SK-N-SH treated with all-trans-retinoic acid at 6 μM for 48 hours (cell line): ENCODE data around the gene ZNF385C.

ENCODE experiments used
- ATAC-seq: fragments of 200-7000 bp; cut with Tn5 transposase; 3 replicates; pipeline ENCODE4 v1.9.1; 2020; ENCODE audit warnings: mild to moderate bottlenecking, moderate library complexity
- BACH2 ChIP-seq: fragments of 250-450 bp; sonication (Bioruptor Pico); IDR thresholded peaks from 2 replicates; pipeline ENCODE4 v1.9.0; 2021; ENCODE audit warnings: mild to moderate bottlenecking, borderline replicate concordance
- CREB5 ChIP-seq: fragments of 250-450 bp; sonication (Bioruptor Pico); IDR thresholded peaks from 2 replicates; pipeline ENCODE4 v1.5.1; 2020; ENCODE audit warnings: low read depth, mild to moderate bottlenecking, moderate library complexity
- CSDC2 ChIP-seq: fragments of 250-450 bp; sonication (Bioruptor Pico); IDR thresholded peaks from 2 replicates; pipeline ENCODE4 v1.5.0; 2020; ENCODE audit warnings: mild to moderate bottlenecking, moderate library complexity
- CSRNP3 ChIP-seq: fragments of 250-450 bp; sonication (Bioruptor Pico); IDR thresholded peaks from 2 replicates; pipeline ENCODE4 v1.5.1; 2021; ENCODE audit warnings: mild to moderate bottlenecking, moderate library complexity
- ESRRG ChIP-seq: fragments of 250-450 bp; sonication (Bioruptor Pico); IDR thresholded peaks from 2 replicates; pipeline ENCODE4 v1.6.1; 2021; ENCODE audit warnings: mild to moderate bottlenecking
- ISL1 ChIP-seq: fragments of 250-450 bp; sonication (Bioruptor Pico); IDR thresholded peaks from 2 replicates; pipeline ENCODE4 v2.1.2; 2022; ENCODE audit warnings: mild to moderate bottlenecking, moderate library complexity
- OSR1 ChIP-seq: fragments of 250-450 bp; sonication (Bioruptor Pico); IDR thresholded peaks from 2 replicates; pipeline ENCODE4 v1.8.0; 2022; ENCODE audit warnings: moderate library complexity, mild to moderate bottlenecking, inconsistent platforms
- POU6F1 ChIP-seq: fragments of 250-450 bp; sonication (Bioruptor Pico); IDR thresholded peaks from 2 replicates; pipeline ENCODE4 v1.8.0; 2021; ENCODE audit warnings: low read depth, mild to moderate bottlenecking, moderate library complexity, borderline replicate concordance
- PPARA ChIP-seq: fragments of 250-450 bp; sonication (Bioruptor Pico); IDR thresholded peaks from 2 replicates; pipeline ENCODE4 v1.5.0; 2020; ENCODE audit warnings: mild to moderate bottlenecking, borderline replicate concordance
- RARB ChIP-seq: fragments of 250-450 bp; sonication (Bioruptor Pico); IDR thresholded peaks from 2 replicates; pipeline ENCODE4 v1.8.0; 2021; ENCODE audit warnings: mild to moderate bottlenecking, moderate library complexity
- SNAI2 ChIP-seq: fragments of 250-450 bp; sonication (Bioruptor Pico); IDR thresholded peaks from 2 replicates; pipeline ENCODE4 v1.5.0; 2020; ENCODE audit warnings: mild to moderate bottlenecking, moderate library complexity
- TOX ChIP-seq: fragments of 250-450 bp; sonication (Bioruptor Pico); IDR thresholded peaks from 2 replicates; pipeline ENCODE4 v1.8.0; 2021; ENCODE audit warnings: mild to moderate bottlenecking, moderate library complexity, borderline replicate concordance
- TSHZ2 ChIP-seq: fragments of 250-450 bp; sonication (Bioruptor Pico); IDR thresholded peaks from 2 replicates; pipeline ENCODE4 v1.5.0; 2020; ENCODE audit warnings: mild to moderate bottlenecking, moderate library complexity
- ZC3H10 ChIP-seq: fragments of 250-450 bp; sonication (Bioruptor Pico); IDR thresholded peaks from 2 replicates; pipeline ENCODE4 v1.5.1; 2021; ENCODE audit warnings: mild to moderate bottlenecking, moderate library complexity
- ZFP3 ChIP-seq: fragments of 250-450 bp; sonication (Bioruptor Pico); IDR thresholded peaks from 2 replicates; pipeline ENCODE4 v1.5.0; 2020; ENCODE audit warnings: mild to moderate bottlenecking, moderate library complexity
- ZFP30 ChIP-seq: fragments of 450-650 bp; formaldehyde crosslinking; IDR thresholded peaks from 2 replicates; pipeline ENCODE4 v1.5.0; 2022; ENCODE audit warnings: mild to moderate bottlenecking, moderate library complexity
- ZNF565 ChIP-seq: fragments of 450-650 bp; formaldehyde crosslinking; conservative IDR thresholded peaks from 2 replicates; pipeline ENCODE4 v1.5.0; 2020; ENCODE audit warnings: low read depth, mild to moderate bottlenecking, moderate library complexity
- ZNF70 ChIP-seq: fragments of 450-650 bp; formaldehyde crosslinking; IDR thresholded peaks from 2 replicates; pipeline ENCODE4 v1.5.0; 2020; ENCODE audit warnings: mild to moderate bottlenecking, moderate library complexity
- ZNF8 ChIP-seq: fragments of 450-650 bp; formaldehyde crosslinking; IDR thresholded peaks from 2 replicates; pipeline ENCODE4 v1.5.0; 2020; ENCODE audit warnings: mild to moderate bottlenecking, moderate library complexity
- TF ChIP-seq, protein P1 (sequence below): fragments of 250-450 bp; sonication (Bioruptor Pico); IDR thresholded peaks from 2 replicates; pipeline ENCODE4 v1.8.0; 2020; ENCODE audit warnings: mild to moderate bottlenecking, moderate library complexity, borderline replicate concordance

Gene ZNF385C

DNA sequence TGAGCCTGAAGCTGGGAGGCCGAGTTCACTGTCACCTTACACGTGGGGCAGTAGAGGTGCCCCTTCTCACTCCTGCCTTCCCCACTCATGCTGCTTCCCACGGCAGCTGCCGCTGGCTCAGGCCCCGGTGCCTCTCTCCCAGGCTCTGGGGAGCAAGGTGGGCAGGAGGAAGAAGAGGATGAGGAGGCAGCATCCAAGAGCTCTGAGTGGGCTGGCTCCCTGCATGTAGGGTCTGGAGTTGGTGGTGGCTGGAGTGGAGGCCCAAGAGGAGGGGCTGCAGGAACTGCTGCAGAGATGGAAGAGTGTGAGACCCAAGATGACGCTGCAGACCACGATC, 69.5 kb downstream of the ZNF385C start:
- ATAC-seq: no peak
- TF ChIP-seq ZFP3 (CRISPR knock-in tag): no peak

DNA sequence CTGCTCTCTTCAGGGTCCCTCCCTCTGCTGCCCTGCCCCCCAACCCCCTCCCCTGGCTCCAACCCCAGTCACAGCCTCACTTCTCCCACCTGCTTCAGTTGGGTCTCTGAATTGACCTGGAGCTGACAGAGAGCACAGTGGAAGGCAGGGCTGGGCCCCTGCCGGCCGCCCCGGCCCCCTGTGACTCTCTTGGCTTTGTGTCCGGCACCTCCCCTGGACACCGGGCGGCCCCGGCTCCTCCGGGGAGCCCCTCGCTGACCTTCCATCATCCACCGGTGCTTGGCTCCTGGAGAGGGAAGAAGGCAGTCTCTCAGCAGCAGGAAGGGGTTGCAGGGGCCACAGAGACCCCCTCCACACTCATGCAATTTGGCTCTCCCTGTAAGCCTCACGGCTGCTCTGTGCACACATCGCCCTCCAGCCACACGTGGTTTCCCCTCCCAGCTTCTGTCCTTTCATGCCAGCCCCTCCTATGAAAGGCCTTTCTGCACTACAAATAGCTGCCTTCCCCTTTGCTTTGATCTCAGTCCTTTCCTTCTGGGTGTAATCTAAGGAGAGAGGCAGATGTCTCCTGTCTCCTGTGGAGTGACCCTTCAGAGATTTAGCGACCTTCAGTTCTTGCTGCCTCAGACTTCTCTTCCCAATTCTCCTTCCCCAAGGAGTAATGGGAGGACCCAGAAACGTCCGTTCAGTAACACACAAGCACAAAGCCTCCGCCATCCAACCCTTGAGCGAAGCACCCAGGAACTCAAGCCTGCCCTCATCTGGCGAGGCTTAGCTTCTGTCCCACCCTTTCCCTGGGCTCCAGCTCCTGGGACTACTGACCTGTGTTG, 70.1 kb downstream of the ZNF385C start:
- TF ChIP-seq POU6F1 (no peak), ZNF70 (no peak), ZNF565 (CRISPR knock-in tag) (no peak), ZFP30 (CRISPR knock-in tag) (no peak), BACH2 (no peak), CSDC2 (CRISPR knock-in tag) (no peak), ZC3H10 (no peak), ISL1 (no peak), ZNF8 (CRISPR knock-in tag) (no peak)
- TF ChIP-seq, all 23 proteins: peak for 0
- ATAC-seq: no peak

GRCh38 chr17:42027590-42027889, 70.7 kb downstream of the ZNF385C start:
- no peak for ATAC-seq
- TF ChIP-seq CSRNP3 (CRISPR knock-in tag) (no peak), CREB5 (CRISPR knock-in tag) (no peak), ESRRG (CRISPR knock-in tag) (no peak), ISL1 (no peak), PPARA (CRISPR knock-in tag) (no peak), TSHZ2 (CRISPR knock-in tag) (no peak), SNAI2 (no peak), POU6F1 (no peak)

GRCh38 chr17:42026857-42027589, 71.2 kb downstream of the ZNF385C start:
- ATAC-seq: no peak
- no peak for TF ChIP-seq SNAI2
- no peak for TF ChIP-seq POU6F1
- TF ChIP-seq, protein P1, sequence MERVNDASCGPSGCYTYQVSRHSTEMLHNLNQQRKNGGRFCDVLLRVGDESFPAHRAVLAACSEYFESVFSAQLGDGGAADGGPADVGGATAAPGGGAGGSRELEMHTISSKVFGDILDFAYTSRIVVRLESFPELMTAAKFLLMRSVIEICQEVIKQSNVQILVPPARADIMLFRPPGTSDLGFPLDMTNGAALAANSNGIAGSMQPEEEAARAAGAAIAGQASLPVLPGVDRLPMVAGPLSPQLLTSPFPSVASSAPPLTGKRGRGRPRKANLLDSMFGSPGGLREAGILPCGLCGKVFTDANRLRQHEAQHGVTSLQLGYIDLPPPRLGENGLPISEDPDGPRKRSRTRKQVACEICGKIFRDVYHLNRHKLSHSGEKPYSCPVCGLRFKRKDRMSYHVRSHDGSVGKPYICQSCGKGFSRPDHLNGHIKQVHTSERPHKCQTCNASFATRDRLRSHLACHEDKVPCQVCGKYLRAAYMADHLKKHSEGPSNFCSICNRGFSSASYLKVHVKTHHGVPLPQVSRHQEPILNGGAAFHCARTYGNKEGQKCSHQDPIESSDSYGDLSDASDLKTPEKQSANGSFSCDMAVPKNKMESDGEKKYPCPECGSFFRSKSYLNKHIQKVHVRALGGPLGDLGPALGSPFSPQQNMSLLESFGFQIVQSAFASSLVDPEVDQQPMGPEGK (CRISPR knock-in tag): no peak
- TF ChIP-seq ZC3H10: no peak
- no peak for TF ChIP-seq PPARA (CRISPR knock-in tag)
- no peak for TF ChIP-seq RARB (CRISPR knock-in tag)
- no peak for TF ChIP-seq CSRNP3 (CRISPR knock-in tag)
- no peak for TF ChIP-seq OSR1 (CRISPR knock-in tag)
- TF ChIP-seq ISL1: no peak
- no peak for TF ChIP-seq BACH2
- TF ChIP-seq TOX (CRISPR knock-in tag): no peak
- no peak for TF ChIP-seq ESRRG (CRISPR knock-in tag)
